GM19035 (cell line): ENCODE results near the gene SLC25A23.
"Not testable (repeated sequence)": the region's sequence is repeated elsewhere in the genome, so short reads cannot be mapped to it uniquely, and the experiment has no call there.

ENCODE experiments used
- ATAC-seq: cut with Tn5 transposase; IDR thresholded peaks from one replicate; pipeline ENCODE4 v1.9.1; 2021; ENCODE audit not compliant: unreplicated experiment

SLC25A23 gene

GRCh38 chr19:6457958-6458694 lies 1.5 kb downstream of the SLC25A23 start:
- ATAC-seq: no peak

DNA sequence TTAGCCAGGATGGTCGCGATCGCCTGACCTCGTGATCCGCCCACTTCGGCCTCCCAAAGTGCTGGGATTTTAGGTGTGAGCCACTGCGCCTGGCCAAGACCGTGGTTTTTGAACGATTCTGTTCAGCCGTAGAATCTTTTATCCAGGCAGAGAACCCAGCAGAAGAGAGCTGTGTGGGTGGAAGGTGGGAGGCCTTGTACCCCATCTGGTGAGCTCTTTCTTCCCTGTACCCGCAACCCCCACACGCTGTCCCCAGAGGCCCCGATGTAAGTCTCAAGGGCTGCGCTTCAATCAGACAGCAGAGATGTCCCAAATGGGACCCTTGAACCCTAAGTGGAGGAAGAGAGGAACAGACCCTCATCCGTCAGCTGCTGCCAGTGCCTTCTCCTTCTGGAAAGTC lies 3.7 kb downstream of the SLC25A23 start:
- ATAC-seq: no peak

DNA sequence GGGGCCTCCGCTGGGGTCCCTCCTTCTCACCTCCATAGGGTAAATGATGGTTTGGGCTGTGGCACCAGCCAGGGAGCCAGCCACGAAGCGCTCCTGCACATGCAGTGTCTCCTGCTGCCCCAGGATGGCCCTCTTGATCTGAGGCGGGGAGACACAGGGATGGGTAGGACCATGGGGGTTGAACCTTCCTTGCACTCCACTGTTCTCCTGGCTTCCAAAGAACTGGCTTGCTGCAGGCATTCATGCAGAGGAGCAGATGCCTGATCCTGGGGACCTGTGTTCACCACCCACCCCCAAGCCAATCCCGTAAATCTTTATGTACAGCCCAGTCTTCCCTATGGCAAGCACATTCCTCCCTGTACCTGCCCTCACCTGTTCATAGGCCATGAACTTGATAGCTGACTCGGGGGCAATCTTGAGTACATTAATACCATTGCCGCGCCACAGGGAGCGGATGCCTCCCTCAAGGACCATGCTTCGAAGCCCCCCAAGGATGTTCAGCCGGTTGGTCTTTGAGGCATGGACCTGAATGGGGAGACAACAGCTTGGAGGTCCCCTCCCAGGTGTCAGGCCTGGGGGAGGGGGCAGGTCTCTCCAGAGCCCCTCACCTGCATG lies 5.5 kb downstream of the SLC25A23 start:
- ATAC-seq: no peak

- no peak for ATAC-seq
These were observed 6.7 kb downstream of the SLC25A23 start for GRCh38 chr19:6452899-6453298.

- no peak for ATAC-seq
These were observed 7.4 kb downstream of the SLC25A23 start for GRCh38 chr19:6452223-6452614.

- no peak for ATAC-seq
These were observed 7.9 kb downstream of the SLC25A23 start for GRCh38 chr19:6451583-6452222.

DNA sequence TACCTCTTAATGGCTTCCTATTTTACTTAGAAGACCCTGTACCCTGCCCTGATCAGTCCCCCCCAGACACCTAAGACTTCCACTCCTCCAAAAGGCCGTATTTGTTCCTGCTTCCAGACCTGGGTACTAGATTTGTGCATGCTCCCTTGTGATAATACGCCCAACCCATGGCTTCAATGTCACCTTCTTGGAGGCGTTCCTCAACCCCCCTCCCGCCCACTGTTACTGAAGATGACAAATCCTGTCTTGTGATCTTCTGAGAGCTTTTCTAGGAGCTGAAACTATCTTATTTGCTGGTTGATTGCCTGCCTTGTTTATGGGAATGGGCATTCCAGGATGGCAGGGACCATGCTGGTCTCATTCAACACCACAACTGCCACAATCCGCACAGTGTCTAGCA lies 9.4 kb downstream of the SLC25A23 start:
- ATAC-seq: no peak

DNA sequence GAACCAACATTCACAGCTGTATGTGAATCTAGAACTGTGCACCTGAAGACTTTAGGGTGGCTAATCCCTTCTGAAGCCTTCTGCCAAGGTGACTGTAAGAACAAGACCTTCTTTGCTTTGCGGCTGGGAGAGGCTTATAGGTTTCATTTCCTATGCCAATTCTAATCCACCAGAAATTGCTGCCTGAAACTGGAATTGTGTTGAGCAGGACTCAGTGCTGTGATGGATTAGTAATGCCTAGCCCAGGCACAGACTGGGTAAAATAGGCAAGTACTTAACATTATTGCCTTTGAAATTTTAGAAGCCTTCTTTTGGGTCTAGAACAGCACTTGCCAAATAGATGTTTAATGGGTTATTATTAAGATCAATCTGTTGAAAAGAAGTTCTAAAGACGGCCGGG lies 11.5 kb downstream of the SLC25A23 start:
- ATAC-seq: no peak

DNA sequence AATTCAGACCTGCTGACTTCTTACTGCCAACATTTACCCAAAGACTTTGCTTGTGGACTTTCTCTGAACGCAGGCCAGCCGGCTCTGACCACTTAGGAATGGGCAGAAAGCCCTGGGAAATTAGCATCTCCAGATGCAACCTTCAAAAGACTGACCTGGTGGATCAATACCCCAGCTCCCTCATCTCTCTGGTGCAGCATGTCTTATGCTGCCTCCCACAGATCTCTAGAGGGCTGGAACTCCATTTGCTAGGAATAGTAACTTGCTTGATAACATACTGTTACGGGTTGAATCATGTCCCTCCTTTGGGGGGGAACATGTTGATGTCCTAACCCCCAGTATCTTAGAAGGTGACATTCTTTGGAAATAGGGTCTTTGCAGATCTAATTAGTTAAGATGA lies 13.1 kb downstream of the SLC25A23 start:
- no peak for ATAC-seq

- ATAC-seq: no peak
These were observed 15.6 kb downstream of the SLC25A23 start for GRCh38 chr19:6443986-6444385.

DNA sequence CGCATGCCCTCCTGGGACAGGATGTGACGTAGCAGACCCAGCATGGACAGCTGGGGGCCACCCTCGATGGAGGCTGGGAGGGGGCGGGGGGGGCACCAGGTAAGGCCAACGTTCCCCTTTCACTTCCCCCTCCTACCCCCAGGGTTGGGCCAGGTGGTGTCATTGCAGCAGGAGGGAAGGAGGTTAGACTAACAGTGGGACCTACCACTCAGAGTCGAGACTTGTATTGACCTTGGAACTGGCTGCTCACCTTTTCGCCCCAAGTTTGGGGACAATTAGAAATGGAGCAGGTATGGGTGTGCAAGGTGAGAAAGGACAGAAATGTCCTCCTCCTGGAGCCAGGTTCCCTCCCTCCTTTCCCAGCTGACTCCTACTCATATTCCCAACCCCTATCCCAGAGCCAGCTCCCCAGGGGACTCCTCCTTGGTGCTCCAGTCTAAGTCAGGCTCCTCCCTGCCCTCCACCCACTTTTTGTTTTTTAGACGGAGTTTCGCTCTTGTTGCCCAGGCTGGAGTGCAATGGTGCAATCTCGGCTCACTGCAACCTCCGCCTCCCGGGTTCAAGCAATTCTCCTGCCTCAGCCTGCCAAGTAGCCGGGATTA lies 17.4 kb downstream of the SLC25A23 start:
- no peak for ATAC-seq

DNA sequence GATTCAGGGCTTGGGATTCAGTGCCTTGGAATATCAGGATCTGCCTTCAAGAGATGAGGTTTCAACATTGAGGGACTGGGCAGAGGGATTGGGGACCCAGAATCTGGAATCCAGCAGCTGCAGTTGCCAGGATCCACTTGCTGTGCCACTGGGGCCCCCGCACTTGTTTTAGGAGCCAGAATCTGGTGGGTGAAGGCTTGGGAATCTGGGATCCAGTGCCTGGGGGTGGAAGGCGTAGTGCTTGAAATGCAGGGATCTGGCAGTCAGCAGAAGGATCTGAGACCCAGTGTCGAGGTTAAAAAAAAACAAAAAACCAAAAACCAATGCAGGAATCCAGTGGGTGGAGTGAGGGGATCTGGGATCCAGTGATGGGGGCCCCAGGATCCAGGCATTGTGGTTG lies 18.7 kb downstream of the SLC25A23 start:
- ATAC-seq: no peak

DNA sequence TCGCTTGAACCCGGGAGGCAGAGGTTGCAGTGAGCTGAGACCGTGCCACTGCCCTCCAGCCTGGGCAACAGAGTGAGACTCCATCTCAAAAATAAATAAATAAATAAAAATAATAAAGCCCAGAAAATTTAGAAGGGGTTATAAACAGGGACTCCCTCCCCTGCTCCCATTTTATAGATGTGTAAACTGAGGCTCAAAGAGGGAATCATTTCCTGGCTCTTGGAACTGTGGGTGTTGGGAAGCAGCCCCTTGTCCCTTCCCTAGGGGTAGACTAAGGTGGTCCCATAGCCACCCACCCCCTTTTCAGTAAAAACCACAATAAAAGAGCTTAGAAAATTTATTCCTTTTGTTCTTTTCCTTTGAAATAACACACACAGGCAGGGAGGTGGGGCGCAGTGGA lies 19.8 kb downstream of the SLC25A23 start:
- ATAC-seq: no peak

DNA sequence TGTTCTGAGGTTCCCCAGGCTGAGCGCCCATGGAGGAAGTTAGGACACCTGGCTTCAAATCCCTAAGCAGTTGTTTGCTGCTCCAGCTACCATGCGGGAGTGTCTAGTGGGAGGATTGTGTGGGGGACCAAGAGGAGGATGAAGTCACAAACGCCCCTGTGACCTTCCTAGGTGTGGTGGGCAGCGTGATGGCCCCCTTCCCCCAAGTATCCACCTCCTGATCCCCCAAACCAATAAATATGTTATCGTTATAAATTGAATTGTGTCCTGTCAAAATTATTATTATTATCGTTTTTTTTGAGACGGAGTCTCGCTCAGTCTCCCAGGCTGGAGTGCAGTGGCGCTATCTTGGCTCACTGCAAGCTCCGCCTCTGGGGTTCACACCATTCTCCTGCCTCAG lies 25.9 kb downstream of the SLC25A23 start, which contains the start of gene SLC25A41:
SLC25A41 (minus strand) TSS at position 101 of the 400 bp plus-strand sequence; CDS start at position 31, 70 bp downstream.
- ATAC-seq: no peak

GRCh38 chr19:6433165-6433564 lies 26.4 kb downstream of the SLC25A23 start:
- ATAC-seq: no peak

GRCh38 chr19:6431891-6432290 lies 27.7 kb downstream of the SLC25A23 start:
- no peak for ATAC-seq

GRCh38 chr19:6429419-6430221 lies 30.0 kb downstream of the SLC25A23 start:
- ATAC-seq: no peak

GRCh38 chr19:6428692-6429418 lies 30.7 kb downstream of the SLC25A23 start:
- not testable (repeated sequence) for ATAC-seq

GRCh38 chr19:6427131-6427530 lies 32.5 kb downstream of the SLC25A23 start:
- ATAC-seq: no peak
